Measurements from ENCODE around the gene NKPD1. TPM values are rescaled to one million over a fixed set of nuclear protein-coding genes. Genes with fewer than 3 reads are reported as not detected.

The NKPD1 gene
- total and polyA plus RNA-seq, 8 donors, result 0.08 to 0.24 (median 0.17) TPM; not detected in 2

DNA sequence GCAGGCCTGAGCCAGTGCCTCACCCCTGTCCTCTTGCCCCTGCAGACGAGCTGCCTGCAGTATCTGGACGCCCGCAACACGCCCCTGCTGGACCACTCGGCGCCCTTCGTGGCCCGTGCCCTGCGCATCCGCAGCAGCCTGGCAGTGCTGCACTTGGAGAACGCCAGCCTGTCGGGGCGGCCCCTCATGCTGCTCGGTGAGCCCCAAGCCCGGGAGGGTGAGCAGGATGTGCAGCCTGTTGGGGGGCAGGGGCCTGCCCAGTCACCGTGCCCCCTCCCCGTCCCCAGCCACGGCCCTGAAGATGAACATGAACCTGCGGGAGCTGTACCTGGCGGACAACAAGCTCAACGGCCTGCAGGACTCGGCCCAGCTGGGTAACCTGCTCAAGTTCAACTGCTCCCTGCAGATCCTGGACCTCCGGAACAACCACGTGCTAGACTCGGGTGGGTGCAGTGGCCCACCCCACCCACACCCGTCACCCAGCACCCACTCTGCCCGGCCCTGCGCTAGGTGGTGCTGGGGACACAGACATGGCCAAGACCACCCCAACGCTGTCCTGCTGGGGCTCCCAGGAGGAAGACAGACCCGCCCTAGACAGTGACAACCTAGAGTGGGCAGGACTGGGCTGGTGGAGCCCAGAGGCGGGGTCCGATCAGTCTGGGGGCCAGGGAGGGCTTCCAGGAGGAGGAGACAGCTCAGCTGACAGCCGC lies 18.6 kb downstream of the NKPD1 start:
- Histone ChIP-seq H3K27me3 (no peaks in the 10 kb centered on the region), H3K36me3 (peaks cover 0 to 66% of the 10 kb centered on the region in 2 donors), H3K4me3 (no peak overlapping the region), H3K27ac (no peak overlapping the region), H3K4me1 (no peaks in the 10 kb centered on the region), H3K9me3 (no peaks in the 10 kb centered on the region)
- DNase-seq, result no peak
- TF ChIP-seq, protein P1, sequence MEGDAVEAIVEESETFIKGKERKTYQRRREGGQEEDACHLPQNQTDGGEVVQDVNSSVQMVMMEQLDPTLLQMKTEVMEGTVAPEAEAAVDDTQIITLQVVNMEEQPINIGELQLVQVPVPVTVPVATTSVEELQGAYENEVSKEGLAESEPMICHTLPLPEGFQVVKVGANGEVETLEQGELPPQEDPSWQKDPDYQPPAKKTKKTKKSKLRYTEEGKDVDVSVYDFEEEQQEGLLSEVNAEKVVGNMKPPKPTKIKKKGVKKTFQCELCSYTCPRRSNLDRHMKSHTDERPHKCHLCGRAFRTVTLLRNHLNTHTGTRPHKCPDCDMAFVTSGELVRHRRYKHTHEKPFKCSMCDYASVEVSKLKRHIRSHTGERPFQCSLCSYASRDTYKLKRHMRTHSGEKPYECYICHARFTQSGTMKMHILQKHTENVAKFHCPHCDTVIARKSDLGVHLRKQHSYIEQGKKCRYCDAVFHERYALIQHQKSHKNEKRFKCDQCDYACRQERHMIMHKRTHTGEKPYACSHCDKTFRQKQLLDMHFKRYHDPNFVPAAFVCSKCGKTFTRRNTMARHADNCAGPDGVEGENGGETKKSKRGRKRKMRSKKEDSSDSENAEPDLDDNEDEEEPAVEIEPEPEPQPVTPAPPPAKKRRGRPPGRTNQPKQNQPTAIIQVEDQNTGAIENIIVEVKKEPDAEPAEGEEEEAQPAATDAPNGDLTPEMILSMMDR (IDR thresholded peaks at IDR 0.05), result no peak
- ATAC-seq, result no peak
- intact Hi-C loops (cut with DNase I), result no loop called here

DNA sequence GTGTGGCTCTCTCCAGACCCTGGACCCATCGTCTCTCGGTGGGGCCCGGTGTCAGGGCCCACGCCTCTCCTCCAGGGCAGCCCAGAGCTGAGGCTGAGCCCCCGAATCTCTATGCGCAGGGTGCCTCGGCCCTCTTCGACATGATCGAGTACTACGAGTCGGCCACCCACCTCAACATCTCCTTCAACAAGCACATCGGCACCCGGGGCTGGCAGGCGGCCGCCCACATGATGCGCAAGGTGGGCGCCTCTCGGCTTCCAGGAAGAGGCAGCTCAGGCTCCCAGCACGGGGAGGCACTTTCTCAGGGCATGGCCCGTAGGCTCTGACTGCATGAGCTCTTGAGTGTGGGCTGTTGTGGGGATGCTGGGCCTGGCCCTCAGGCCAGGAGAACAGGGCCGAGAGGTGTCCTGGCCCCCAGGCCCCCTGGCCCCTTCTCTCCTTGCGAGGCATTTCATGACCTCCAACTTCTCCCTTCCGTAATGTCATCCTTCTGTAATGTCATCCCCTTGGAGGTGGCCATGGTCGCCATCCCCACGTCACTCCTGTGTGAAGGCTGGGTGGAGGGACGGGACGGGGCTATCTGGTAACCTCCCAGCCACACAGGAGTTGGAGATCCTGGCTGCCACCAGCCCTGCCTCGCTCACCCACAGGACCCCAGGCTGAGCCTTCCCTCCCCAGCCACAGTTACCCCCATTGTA lies 19.4 kb downstream of the NKPD1 start:
- ATAC-seq (no peak), DNase-seq (no peak)
- H3K9me3 ChIP-seq, result no peaks in the 10 kb centered on the region
- no peaks in the 10 kb centered on the region for H3K4me1 ChIP-seq
- no peaks in the 10 kb centered on the region for H3K27me3 ChIP-seq
- intact Hi-C loops (cut with DNase I), result no loop called here
- H3K27ac ChIP-seq, result no peak overlapping the region
- H3K4me3 ChIP-seq, result no peak overlapping the region
- TF ChIP-seq, protein P1 (IDR thresholded peaks at IDR 0.05), result no peak
- peaks cover 0 to 58% of the 10 kb centered on the region in 2 donors for H3K36me3 ChIP-seq

DNA sequence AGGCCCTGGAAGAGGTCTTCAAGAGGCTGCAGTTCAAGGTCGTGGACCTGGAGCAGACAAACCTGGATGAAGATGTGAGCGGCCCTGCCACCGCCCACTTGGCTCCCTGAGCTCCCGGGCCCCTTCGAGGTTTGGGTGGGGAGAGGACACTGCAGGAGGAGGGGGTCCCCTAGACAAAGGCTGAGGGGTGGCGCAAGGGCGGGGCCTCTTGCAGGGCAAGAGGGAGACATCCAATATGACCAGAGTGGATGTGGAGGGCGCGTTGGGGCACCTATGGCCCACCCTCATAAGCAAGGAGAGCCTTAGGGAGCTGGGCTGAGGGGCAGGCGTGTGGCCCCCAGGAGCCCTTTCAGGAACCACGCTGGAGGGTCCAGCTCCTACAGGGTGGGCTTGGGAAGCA lies 20.2 kb downstream of the NKPD1 start:
- ATAC-seq (no peak), DNase-seq (no peak)
- intact Hi-C loops (cut with DNase I), result no loop called here

DNA sequence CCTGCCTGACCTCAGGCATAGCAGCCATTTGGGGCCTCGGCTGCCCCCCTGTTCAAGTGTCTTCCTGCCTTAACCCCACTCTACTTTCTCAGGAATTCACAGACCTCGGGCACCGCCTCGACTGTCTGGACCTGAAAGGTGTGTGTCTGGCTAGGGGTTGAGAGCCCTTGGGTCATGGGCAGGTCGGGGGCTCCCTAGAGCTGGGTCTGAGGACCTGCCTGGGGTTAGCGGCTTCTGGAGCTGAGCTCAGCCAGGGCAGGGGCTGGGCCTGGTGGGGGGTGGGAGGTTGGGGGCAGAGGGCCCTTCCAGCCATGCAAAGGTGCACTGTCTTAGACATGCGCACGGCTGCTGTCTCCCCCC lies 20.7 kb downstream of the NKPD1 start:
- peaks cover 0 to 46% of the 10 kb centered on the region in 2 donors for H3K36me3 ChIP-seq
- H3K4me1 ChIP-seq, result no peaks in the 10 kb centered on the region
- DNase-seq (no peak), ATAC-seq (no peak)
- H3K27ac ChIP-seq, result no peak overlapping the region
- TF ChIP-seq, protein P1 (IDR thresholded peaks at IDR 0.05), result no peak
- intact Hi-C loops (cut with DNase I), result no loop called here
- H3K9me3 ChIP-seq, result no peaks in the 10 kb centered on the region
- H3K27me3 ChIP-seq, result no peaks in the 10 kb centered on the region
- no peak overlapping the region for H3K4me3 ChIP-seq

More for the DNA sequence above, 20.2 kb downstream of the NKPD1 start:
- H3K9me3 ChIP-seq, result no peaks in the 10 kb centered on the region
- H3K4me3 ChIP-seq, result no peak overlapping the region
- no peaks in the 10 kb centered on the region for H3K27me3 ChIP-seq
- TF ChIP-seq, protein P1 (IDR thresholded peaks at IDR 0.05), result no peak
- H3K27ac ChIP-seq, result no peak overlapping the region
- no peaks in the 10 kb centered on the region for H3K4me1 ChIP-seq
- H3K36me3 ChIP-seq, result peaks cover 0 to 50% of the 10 kb centered on the region in 2 donors

DNA sequence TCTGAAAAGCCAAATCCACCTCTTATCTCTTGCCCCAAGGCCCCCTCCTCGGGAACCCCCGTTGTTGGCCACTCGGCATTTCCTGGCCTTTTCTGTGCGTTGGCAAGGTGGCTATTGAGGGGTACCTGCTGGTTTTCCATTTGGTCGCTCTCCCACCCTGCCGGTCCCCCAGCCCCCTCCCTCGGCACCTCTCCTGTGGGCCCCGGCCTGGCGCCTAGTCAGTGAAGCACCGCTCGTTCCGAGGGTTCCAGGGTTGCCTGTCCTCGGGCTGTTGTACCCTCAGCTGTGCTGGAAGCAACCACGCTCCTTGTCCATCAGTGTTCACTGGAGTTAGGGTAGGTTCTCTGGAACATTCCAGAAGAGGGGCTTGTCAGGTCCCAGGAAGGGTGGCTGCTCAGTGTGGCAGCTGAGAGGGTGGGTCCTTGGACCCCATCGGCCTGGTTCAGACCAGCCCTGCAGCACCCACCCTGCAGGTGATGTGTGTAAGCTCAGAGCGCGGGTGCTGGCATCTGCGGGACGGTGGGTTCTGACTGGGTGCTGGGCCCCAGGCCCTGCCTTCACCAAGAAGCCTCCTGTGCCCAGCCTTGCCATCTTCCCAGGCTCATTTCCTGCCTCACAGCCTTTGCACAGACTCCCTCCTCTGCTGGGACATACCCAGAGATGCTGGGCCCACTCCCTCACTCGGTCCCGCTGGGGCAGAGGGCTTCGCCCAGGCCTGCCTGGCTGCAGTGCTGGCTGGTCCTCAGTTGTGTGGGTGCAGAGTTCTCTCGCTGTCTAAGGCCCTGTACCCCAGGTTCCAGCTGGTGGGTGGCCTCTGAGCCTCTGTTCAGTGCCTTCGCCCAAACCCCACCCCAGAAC lies 21.3 kb downstream of the NKPD1 start:
- Histone ChIP-seq H3K4me1 (no peaks in the 10 kb centered on the region), H3K36me3 (peaks cover 0 to 40% of the 10 kb centered on the region in 2 donors), H3K4me3 (no peak overlapping the region), H3K27ac (no peak overlapping the region), H3K27me3 (no peaks in the 10 kb centered on the region), H3K9me3 (no peaks in the 10 kb centered on the region)
- TF ChIP-seq, protein P1 (IDR thresholded peaks at IDR 0.05), result no peak
- DNase-seq, result no peak
- intact Hi-C loops (cut with DNase I), result no loop called here
- ATAC-seq, result no peak

All from left lung (tissue), 10 donors.